Mesenchymal stem cell (in vitro differentiated cells and primary cell): ENCODE data around the gene GSTO1.

ENCODE experiments used
- DNase-seq: peaks from one replicate; pipeline ENCODE4 v3.0.0-alpha.2; 2013
- H2AFZ ChIP-seq: one replicate; pipeline ENCODE4 v1.6.1; 2013; ENCODE audit warnings: low read depth, mild to moderate bottlenecking, control low read depth, inconsistent platforms, low read length, moderate library complexity
- H2AK5ac ChIP-seq: 2 replicates; pipeline ENCODE4 v1.6.1; 2013; ENCODE audit warnings: low read length, moderate library complexity, mild to moderate bottlenecking, inconsistent platforms; ENCODE audit not compliant: severe bottlenecking
- H2BK120ac ChIP-seq: one replicate; pipeline ENCODE4 v1.6.1; 2013; ENCODE audit warnings: low read depth, mild to moderate bottlenecking, inconsistent platforms, low read length, moderate library complexity
- H2BK12ac ChIP-seq, 2 experiments: one replicate each; pipeline ENCODE4 v1.6.1; 2013; ENCODE audit warnings: inconsistent platforms in 2 of 2, low read length in 2 of 2, mild to moderate bottlenecking in 2 of 2, moderate library complexity in 2 of 2, control low read depth in 1 of 2
- H2BK15ac ChIP-seq: one replicate; pipeline ENCODE4 v1.6.1; 2013; ENCODE audit warnings: mild to moderate bottlenecking, low read depth, inconsistent platforms; ENCODE audit not compliant: poor library complexity, severe bottlenecking
- H2BK5ac ChIP-seq: 2 replicates; pipeline ENCODE4 v1.6.1; 2013; ENCODE audit warnings: low read depth, mild to moderate bottlenecking, low read length, control low read depth, inconsistent platforms; ENCODE audit not compliant: poor library complexity, severe bottlenecking
- H3K14ac ChIP-seq, 2 experiments: one replicate each; pipeline ENCODE4 v1.6.1; 2013; ENCODE audit warnings: inconsistent platforms in 2 of 2, low read length in 2 of 2, control low read depth in 1 of 2, mild to moderate bottlenecking in 1 of 2, moderate library complexity in 1 of 2
- H3K18ac ChIP-seq, 2 experiments: one replicate each; pipeline ENCODE4 v1.6.1; 2013; ENCODE audit warnings: inconsistent platforms in 2 of 2, low read length in 2 of 2, control low read depth in 1 of 2, low read depth in 1 of 2, mild to moderate bottlenecking in 1 of 2
- H3K23ac ChIP-seq, 2 experiments: one replicate each; pipeline ENCODE4 v1.6.1; 2013; ENCODE audit warnings: inconsistent platforms in 2 of 2, low read length in 2 of 2, mild to moderate bottlenecking in 2 of 2, moderate library complexity in 2 of 2, control low read depth in 1 of 2
- H3K27ac ChIP-seq: 2 replicates; pipeline ENCODE4 v1.5.1; 2013; ENCODE audit warnings: mild to moderate bottlenecking, moderate library complexity, low read length, control low read depth, inconsistent platforms; ENCODE audit not compliant: poor library complexity, severe bottlenecking
- H3K27me3 ChIP-seq, 2 experiments: 2 replicates each; pipeline versions ENCODE4 v1.6.1 to v1.7.0; 2013; ENCODE audit warnings: low read length in 2 of 2, mild to moderate bottlenecking in 2 of 2, moderate library complexity in 2 of 2, control low read depth in 1 of 2, inconsistent platforms in 1 of 2; ENCODE audit not compliant: control insufficient read depth in 1 of 2, insufficient read depth in 1 of 2
- H3K36me3 ChIP-seq, 2 experiments: 2 replicates each; pipeline versions ENCODE4 v1.6.1 to v1.7.0; 2013; ENCODE audit warnings: low read length in 2 of 2, control low read depth in 1 of 2, inconsistent platforms in 1 of 2, low read depth in 1 of 2, mild to moderate bottlenecking in 1 of 2; ENCODE audit not compliant: insufficient read depth in 2 of 2, control insufficient read depth in 1 of 2
- H3K4ac ChIP-seq, 2 experiments: one replicate each; pipeline ENCODE4 v1.6.1; 2013; ENCODE audit warnings: inconsistent platforms in 2 of 2, low read length in 2 of 2, mild to moderate bottlenecking in 2 of 2, moderate library complexity in 2 of 2, control low read depth in 1 of 2, low read depth in 1 of 2
- H3K4me1 ChIP-seq: 2 replicates; pipeline ENCODE4 v1.6.1; 2013; ENCODE audit warnings: low read depth, low read length, control low read depth; ENCODE audit not compliant: control insufficient read depth, insufficient read depth
- H3K4me2 ChIP-seq: 2 replicates; pipeline ENCODE4 v1.6.1; 2013; ENCODE audit warnings: low read length, mild to moderate bottlenecking, inconsistent platforms; ENCODE audit not compliant: poor library complexity, severe bottlenecking
- H3K4me3 ChIP-seq, 2 experiments: 2 replicates each; pipeline versions ENCODE4 v1.5.1 to v1.7.0; 2013; ENCODE audit warnings: low read length in 2 of 2, mild to moderate bottlenecking in 2 of 2, control low read depth in 1 of 2, low read depth in 1 of 2; ENCODE audit not compliant: insufficient read depth in 1 of 2
- H3K79me1 ChIP-seq: replicated peaks from 2 replicates; pipeline ENCODE4 v1.6.1; 2013; ENCODE audit warnings: mild to moderate bottlenecking, control low read depth, low read length, inconsistent platforms; ENCODE audit not compliant: poor library complexity, severe bottlenecking
- H3K9ac ChIP-seq: 2 replicates; pipeline ENCODE4 v1.7.0; 2013; ENCODE audit warnings: mild to moderate bottlenecking, low read length, moderate library complexity
- H3K9me3 ChIP-seq: 2 replicates; pipeline ENCODE4 v1.7.0; 2013; ENCODE audit warnings: mild to moderate bottlenecking, low read length; ENCODE audit not compliant: control insufficient read depth
- H4K8ac ChIP-seq: one replicate; pipeline ENCODE4 v1.6.1; 2013; ENCODE audit warnings: inconsistent platforms, mild to moderate bottlenecking, low read length, moderate library complexity
- H4K91ac ChIP-seq: one replicate; pipeline ENCODE4 v1.6.1; 2013; ENCODE audit warnings: mild to moderate bottlenecking, low read length, inconsistent platforms
- WGBS: methylation state at CpG from one replicate; pipeline ENCODE4 v1.1.7; 2013; ENCODE audit warnings: mixed read lengths; 5-methylcytosine and 5-hydroxymethylcytosine counted together

The GSTO1 gene

DNA sequence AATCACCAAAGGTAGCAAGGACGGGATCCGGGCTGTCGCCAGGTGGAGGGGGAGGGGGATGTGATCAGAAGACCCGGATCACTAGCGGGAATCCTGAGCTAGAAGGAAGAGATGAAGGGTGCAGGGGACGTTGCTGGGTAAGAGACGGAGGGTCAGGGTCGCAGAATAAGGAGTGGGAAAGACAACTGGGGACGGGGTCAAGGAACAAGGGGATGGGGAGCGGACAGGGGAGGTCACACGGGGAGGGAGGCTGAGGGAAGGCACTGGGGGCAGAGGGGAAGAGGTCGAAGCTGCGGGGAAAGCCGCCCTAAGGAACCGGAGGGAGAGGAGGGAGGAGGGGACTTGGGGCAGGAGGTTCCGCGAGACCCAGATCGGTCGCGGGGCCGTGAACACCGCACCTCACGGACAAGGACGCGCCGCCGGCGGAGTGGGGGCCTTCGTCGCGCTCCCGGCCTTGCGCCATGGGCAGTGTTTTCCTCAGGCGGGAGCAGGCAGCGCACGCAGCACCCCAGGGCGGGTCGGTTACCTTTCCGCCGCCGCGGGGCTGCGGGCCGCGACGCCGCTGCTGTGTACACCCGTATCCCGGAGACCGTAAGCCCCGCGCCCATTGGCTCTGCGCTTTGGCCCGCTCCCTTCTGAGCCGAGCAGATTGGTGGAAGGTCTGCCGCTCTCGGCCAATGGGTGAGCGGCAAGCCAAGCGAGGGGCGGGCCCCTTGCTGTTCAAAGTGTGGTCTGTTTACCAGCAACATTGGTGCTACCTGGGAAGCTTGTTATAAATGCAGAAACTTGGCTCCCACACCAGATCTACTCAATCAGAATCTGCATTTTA is 22.7 kb upstream of the GSTO1 start, which contains the start of gene CFAP43:
Gene CFAP43 (minus strand): TSS at position 581 of the 829 bp plus-strand sequence. CDS start 118 bp downstream, at position 463.
- Histone ChIP-seq H3K9ac (peak within 1 kb of the TSS; percentile 97), H3K4me1 (peaks cover 7% of the 10 kb centered on the region), H3K79me1 (no peaks in the 10 kb centered on the region), H2BK12ac (no peak within 1 kb of the TSS), H3K9me3 (peaks cover 9% of the 10 kb centered on the region), H2BK15ac (peak within 1 kb of the TSS; percentile 48), H2BK5ac (no peak within 1 kb of the TSS), H3K36me3 (no peaks in the 10 kb centered on the region), H3K27ac (no peak within 1 kb of the TSS), H3K14ac (peak within 1 kb of the TSS in 1 of 2 experiments; percentile 85), H2AK5ac (no peak within 1 kb of the TSS), H4K91ac (peak within 1 kb of the TSS; percentile 90), H4K8ac (peak within 1 kb of the TSS; percentile 93), H3K4me2 (peak within 1 kb of the TSS; percentile 98), H2BK120ac (no peak within 1 kb of the TSS), H3K4me3 (peak within 1 kb of the TSS; percentile 88 to 93), H3K4ac (no peak within 1 kb of the TSS), H3K27me3 (no peaks in the 10 kb centered on the region), H3K18ac (peak within 1 kb of the TSS; percentile 61 to 66), H3K23ac (no peak within 1 kb of the TSS), H2AFZ (peak within 1 kb of the TSS; percentile 96)
- peak; percentile 95 for DNase-seq
- under 1% methylated on average over 54 of the region's 60 CpGs for WGBS

DNA sequence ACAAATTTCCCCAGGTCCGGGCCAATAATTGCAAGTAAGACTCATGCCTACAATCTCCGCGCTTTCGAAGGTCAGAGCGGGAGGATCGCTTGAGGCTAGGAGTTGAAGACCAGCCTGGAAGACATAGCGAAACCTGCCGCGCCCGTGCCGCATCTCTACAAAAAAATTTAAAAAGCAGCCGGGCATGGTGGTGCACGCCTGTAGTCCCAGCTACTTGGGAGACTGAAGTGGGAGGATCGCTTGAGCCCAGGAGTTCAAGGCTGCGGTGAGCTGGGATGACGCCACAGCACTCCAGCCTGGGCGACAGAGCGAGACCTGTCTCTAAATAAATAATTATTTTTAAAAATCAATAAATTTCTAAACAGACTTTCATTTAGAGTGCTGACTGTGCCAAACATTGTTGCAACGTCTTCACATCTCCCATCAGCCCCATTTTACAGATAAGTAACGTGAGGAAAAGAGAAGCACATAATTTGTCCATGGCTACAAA is 22.0 kb upstream of the GSTO1 start:
- Histone ChIP-seq H3K36me3 (no peaks in the 10 kb centered on the region), H3K18ac (no peak overlapping the region), H3K4me1 (peaks cover 7% of the 10 kb centered on the region), H4K8ac (no peak overlapping the region), H3K14ac (no peak overlapping the region), H2BK120ac (no peak overlapping the region), H4K91ac (no peak overlapping the region), H2BK15ac (no peak overlapping the region), H3K4ac (no peak overlapping the region), H3K9me3 (peaks cover 9% of the 10 kb centered on the region), H3K4me3 (peak overlapping the region; percentile 51 to 88), H2BK5ac (no peak overlapping the region), H3K79me1 (no peaks in the 10 kb centered on the region), H2AFZ (peak overlapping the region; percentile 64), H3K27me3 (no peaks in the 10 kb centered on the region), H3K4me2 (peak overlapping the region; percentile 98), H2AK5ac (no peak overlapping the region), H2BK12ac (no peak overlapping the region), H3K23ac (no peak overlapping the region), H3K27ac (no peak overlapping the region), H3K9ac (peak overlapping the region; percentile 97)
- no peak for DNase-seq
- 6% methylated on average over 14 of the region's 20 CpGs for WGBS

DNA sequence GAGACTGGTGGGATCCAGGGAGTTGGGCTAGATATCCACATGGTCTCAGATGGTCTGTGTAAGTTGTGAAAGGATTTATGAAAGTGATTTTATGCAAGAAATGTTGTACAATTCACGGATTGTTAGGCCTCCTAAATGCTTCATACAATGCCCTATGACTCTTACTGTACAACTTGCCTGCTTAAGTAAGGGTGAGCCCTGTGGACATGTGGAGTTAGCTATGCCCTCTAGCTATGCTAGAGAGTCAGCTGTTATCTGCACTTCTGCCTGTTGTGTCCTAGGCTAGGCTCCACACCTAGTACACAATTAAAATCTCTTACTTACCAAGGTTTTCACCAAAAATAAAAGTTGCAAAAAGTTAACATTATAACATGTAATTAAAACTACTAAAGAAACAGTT is 20.9 kb upstream of the GSTO1 start:
- H3K4ac ChIP-seq, result no peak overlapping the region
- H3K4me3 ChIP-seq, result no peak overlapping the region
- H3K79me1 ChIP-seq, result no peaks in the 10 kb centered on the region
- H3K9me3 ChIP-seq, result peaks cover 9% of the 10 kb centered on the region
- 100% methylated on average over 1 of the region's 1 CpG for WGBS
- H4K91ac ChIP-seq, result no peak overlapping the region
- H3K23ac ChIP-seq, result no peak overlapping the region
- no peak overlapping the region for H2BK120ac ChIP-seq
- no peak overlapping the region for H2BK15ac ChIP-seq
- no peak overlapping the region for H2AFZ ChIP-seq
- no peak overlapping the region for H3K9ac ChIP-seq
- DNase-seq, result no peak
- H3K14ac ChIP-seq, result no peak overlapping the region
- H3K36me3 ChIP-seq, result no peaks in the 10 kb centered on the region
- H3K18ac ChIP-seq, result no peak overlapping the region
- peaks cover 0 to 7% of the 10 kb centered on the region in 2 experiments for H3K27me3 ChIP-seq
- H2AK5ac ChIP-seq, result no peak overlapping the region
- H2BK12ac ChIP-seq, result no peak overlapping the region
- H3K27ac ChIP-seq, result no peak overlapping the region
- H4K8ac ChIP-seq, result no peak overlapping the region
- no peak overlapping the region for H3K4me2 ChIP-seq
- no peak overlapping the region for H2BK5ac ChIP-seq
- H3K4me1 ChIP-seq, result peaks cover 7% of the 10 kb centered on the region

DNA sequence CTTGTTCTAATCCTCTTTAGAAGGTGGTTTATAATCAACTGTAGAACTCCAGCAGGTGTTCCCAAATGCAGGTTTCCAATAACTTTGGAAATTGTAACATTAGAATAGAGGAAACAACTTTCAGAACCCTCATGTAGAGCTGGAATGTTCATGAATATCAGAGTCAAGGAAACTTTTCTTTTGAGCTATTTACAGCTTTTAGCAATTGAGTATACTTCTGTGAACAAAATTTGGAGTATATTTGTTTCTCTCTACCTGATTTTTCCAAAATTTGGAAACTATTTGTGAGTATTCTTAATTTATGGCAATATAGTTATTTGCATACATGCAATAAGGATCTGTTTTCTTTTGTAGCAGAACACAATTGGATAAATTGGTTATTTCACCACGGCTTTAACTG is 19.8 kb upstream of the GSTO1 start:
- Histone ChIP-seq H3K18ac (no peak overlapping the region), H3K14ac (no peak overlapping the region), H3K27me3 (peaks cover 0 to 18% of the 10 kb centered on the region in 2 experiments), H4K91ac (no peak overlapping the region), H3K36me3 (no peaks in the 10 kb centered on the region), H2AK5ac (no peak overlapping the region), H3K4ac (no peak overlapping the region), H2BK120ac (no peak overlapping the region), H2BK15ac (no peak overlapping the region), H3K79me1 (no peaks in the 10 kb centered on the region), H3K4me2 (no peak overlapping the region), H3K9ac (no peak overlapping the region), H3K27ac (no peak overlapping the region), H3K4me3 (no peak overlapping the region), H3K4me1 (peaks cover 7% of the 10 kb centered on the region), H2BK12ac (no peak overlapping the region), H3K9me3 (peaks cover 9% of the 10 kb centered on the region), H2AFZ (no peak overlapping the region), H3K23ac (no peak overlapping the region), H2BK5ac (no peak overlapping the region), H4K8ac (no peak overlapping the region)
- 71% methylated on average over 1 of the region's 1 CpG for WGBS
- no peak for DNase-seq
